GM12878 (cell line): Measurements from ENCODE around the gene CPLANE2. TPM values are rescaled to one million over a fixed set of nuclear protein-coding genes. Genes with fewer than 3 reads are reported as not detected.

Experiments
- ETV6 ChIP-seq, 2 experiments: fragments of 450-650 bp in 1 of 2; IDR thresholded peaks in 1 of 2; conservative IDR thresholded peaks in 1 of 2; 2 replicates each; pipeline ENCODE4 v1.6.1; 2014; ENCODE audit warnings: antibody characterized with exemption in 1 of 2, borderline replicate concordance in 1 of 2, low read depth in 1 of 2, mild to moderate bottlenecking in 1 of 2, moderate library complexity in 1 of 2
- KAT2A ChIP-seq: conservative IDR thresholded peaks from 2 replicates; pipeline ENCODE4 v1.6.1; 2011; ENCODE audit warnings: low read depth, low read length; ENCODE audit not compliant: control insufficient read depth
- NFIC ChIP-seq: IDR thresholded peaks from 2 replicates; pipeline ENCODE4 v1.6.1; 2012; ENCODE audit warnings: low read depth, mild to moderate bottlenecking, inconsistent platforms, low read length, moderate library complexity
- NFXL1 ChIP-seq: fragments of 450-650 bp; IDR thresholded peaks from 2 replicates; pipeline ENCODE4 v1.6.1; 2017; ENCODE audit warnings: antibody characterized with exemption, mild to moderate bottlenecking, borderline replicate concordance
- NR2F1 ChIP-seq: fragments of 450-650 bp; conservative IDR thresholded peaks from 2 replicates; pipeline ENCODE4 v1.6.1; 2017; ENCODE audit warnings: mild to moderate bottlenecking
- YBX1 ChIP-seq: fragments of 450-650 bp; IDR thresholded peaks from 2 replicates; pipeline ENCODE4 v1.6.1; 2016; ENCODE audit warnings: antibody characterized with exemption
- ZZZ3 ChIP-seq: IDR thresholded peaks from 2 replicates; pipeline ENCODE4 v1.6.1; 2011; ENCODE audit warnings: low read depth; ENCODE audit not compliant: control insufficient read depth, insufficient read length
- polyA plus RNA-seq, 11 experiments: library from polyadenylated mRNA; depleted of rRNA in 4 of 11; unstranded in 6 of 11; stranded (reverse) in 5 of 11; fragments of >200 nt; fragmentation: Nextera tagmentation in 4 of 11; fragmentation: Illumina TruSeq in 1 of 11; extraction: Ambion mirVana in 4 of 11; extraction: Trizol in 1 of 11; gene quantifications; 1 replicate in 1 of 11; 2 replicates in 10 of 11; pipeline versions ENCODE4 v1.2.1 to v1.2.3, GENCODE V29; 2011 to 2016; ENCODE audit warnings: inconsistent platforms in 2 of 11, missing spikeins in 2 of 11, low read depth in 1 of 11
- total RNA-seq, 4 experiments: library from RNA; depleted of rRNA in 3 of 4; stranded (reverse); fragments of >200 nt in 3 of 4; fragmentation: Illumina TruSeq in 1 of 4; extraction: Trizol in 1 of 4; gene quantifications; 2 replicates each; pipeline versions ENCODE4 v1.2.1 to v1.2.3, GENCODE V29; 2013 to 2021
- TF ChIP-seq, protein P1 (sequence below): fragments of 450-650 bp; IDR thresholded peaks from 2 replicates; pipeline ENCODE4 v1.6.1; 2017; ENCODE audit warnings: antibody characterized with exemption, mild to moderate bottlenecking, moderate library complexity

CPLANE2 gene
- total and polyA plus RNA-seq, 10 of the 15 experiments (the other 5 are each of a cell fraction or from before 2014, with no cell fraction given), result 0.09 to 4.5 (median 2.3) TPM; not detected in 1

DNA sequence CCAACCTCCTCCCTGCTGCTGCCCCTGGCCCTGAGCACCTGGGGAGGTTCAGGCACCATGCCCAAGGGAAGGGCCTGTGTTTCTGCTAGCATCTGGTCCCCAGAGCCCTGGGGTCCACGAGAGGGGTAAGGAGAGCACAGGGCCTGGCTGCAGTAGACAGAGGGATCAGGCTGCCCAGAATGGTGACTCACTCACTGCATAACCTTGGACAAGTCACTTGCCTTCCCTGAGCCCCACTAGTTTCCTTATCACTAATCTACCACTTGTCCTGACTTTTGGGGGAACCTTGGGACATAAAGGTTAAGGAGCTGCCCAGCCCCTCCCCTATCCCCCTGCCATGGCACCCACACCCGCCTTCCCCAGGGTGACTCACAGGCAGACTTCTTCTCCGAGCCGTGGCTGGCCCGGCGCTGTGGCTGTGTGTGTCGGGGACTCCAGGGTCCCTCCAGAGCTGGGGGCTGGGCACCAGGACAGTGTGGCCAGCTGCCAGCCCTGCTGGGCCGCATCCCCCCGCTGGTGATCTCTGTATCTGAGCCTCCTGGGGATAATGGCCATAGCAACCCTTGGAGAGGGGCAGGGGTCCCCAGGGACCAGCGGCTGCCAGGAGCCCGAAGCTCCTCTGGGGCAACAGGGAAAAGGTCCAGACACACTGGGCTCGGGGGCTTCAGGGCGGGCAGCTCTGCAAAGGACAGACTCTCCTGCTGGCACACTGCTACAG lies 28.6 kb downstream of the CPLANE2 start (continued):
- TF ChIP-seq, protein P1, sequence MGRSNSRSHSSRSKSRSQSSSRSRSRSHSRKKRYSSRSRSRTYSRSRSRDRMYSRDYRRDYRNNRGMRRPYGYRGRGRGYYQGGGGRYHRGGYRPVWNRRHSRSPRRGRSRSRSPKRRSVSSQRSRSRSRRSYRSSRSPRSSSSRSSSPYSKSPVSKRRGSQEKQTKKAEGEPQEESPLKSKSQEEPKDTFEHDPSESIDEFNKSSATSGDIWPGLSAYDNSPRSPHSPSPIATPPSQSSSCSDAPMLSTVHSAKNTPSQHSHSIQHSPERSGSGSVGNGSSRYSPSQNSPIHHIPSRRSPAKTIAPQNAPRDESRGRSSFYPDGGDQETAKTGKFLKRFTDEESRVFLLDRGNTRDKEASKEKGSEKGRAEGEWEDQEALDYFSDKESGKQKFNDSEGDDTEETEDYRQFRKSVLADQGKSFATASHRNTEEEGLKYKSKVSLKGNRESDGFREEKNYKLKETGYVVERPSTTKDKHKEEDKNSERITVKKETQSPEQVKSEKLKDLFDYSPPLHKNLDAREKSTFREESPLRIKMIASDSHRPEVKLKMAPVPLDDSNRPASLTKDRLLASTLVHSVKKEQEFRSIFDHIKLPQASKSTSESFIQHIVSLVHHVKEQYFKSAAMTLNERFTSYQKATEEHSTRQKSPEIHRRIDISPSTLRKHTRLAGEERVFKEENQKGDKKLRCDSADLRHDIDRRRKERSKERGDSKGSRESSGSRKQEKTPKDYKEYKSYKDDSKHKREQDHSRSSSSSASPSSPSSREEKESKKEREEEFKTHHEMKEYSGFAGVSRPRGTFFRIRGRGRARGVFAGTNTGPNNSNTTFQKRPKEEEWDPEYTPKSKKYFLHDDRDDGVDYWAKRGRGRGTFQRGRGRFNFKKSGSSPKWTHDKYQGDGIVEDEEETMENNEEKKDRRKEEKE, result no peak
- no peak for TF ChIP-seq NFIC
- no peak for TF ChIP-seq ZZZ3
- no peak for TF ChIP-seq KAT2A
- TF ChIP-seq ETV6 (conservative IDR thresholded peaks at IDR 0.05 in 1 of 2, IDR thresholded peaks at IDR 0.05 in 1 of 2; ENCODE audit: borderline replicate concordance in 1 of 2, low read depth in 1 of 2), result no peak
- TF ChIP-seq NR2F1, result no peak
- TF ChIP-seq YBX1, result no peak
- no peak for TF ChIP-seq NFXL1
- TF ChIP-seq, all 136 proteins: peak for 0
